Measurements from ENCODE around the gene MORC4.

Gene MORC4

GRCh38 chrX:106933538-106933961, 66.5 kb downstream of the MORC4 start:
- TF ChIP-seq CTCF (IDR thresholded peaks at IDR 0.05; ENCODE audit: borderline replicate concordance, insufficient read depth, low read depth, low read length): no peak
- H3K4me3 ChIP-seq (ENCODE audit: low read depth, low read length): no peak overlapping the region

GRCh38 chrX:106932960-106933537, 67.0 kb downstream of the MORC4 start:
- TF ChIP-seq CTCF (IDR thresholded peaks at IDR 0.05; ENCODE audit: borderline replicate concordance, insufficient read depth, low read depth, low read length): no peak
- no peak overlapping the region for H3K4me3 ChIP-seq (ENCODE audit: low read depth, low read length)

GRCh38 chrX:106932492-106932923, 67.5 kb downstream of the MORC4 start:
- H3K4me3 ChIP-seq (ENCODE audit: low read depth, low read length): no peak overlapping the region
- TF ChIP-seq CTCF (IDR thresholded peaks at IDR 0.05; ENCODE audit: borderline replicate concordance, insufficient read depth, low read depth, low read length): no peak

GRCh38 chrX:106931831-106932491, 68.1 kb downstream of the MORC4 start:
- no peak overlapping the region for H3K4me3 ChIP-seq (ENCODE audit: low read depth, low read length)
- no peak for TF ChIP-seq CTCF (IDR thresholded peaks at IDR 0.05; ENCODE audit: borderline replicate concordance, insufficient read depth, low read depth, low read length)

GRCh38 chrX:106928227-106928626, 71.8 kb downstream of the MORC4 start:
- H3K4me3 ChIP-seq (ENCODE audit: low read depth, low read length): no peak overlapping the region
- TF ChIP-seq CTCF (IDR thresholded peaks at IDR 0.05; ENCODE audit: borderline replicate concordance, insufficient read depth, low read depth, low read length): no peak

GRCh38 chrX:106927700-106928099, 72.3 kb downstream of the MORC4 start:
- no peak overlapping the region for H3K4me3 ChIP-seq (ENCODE audit: low read depth, low read length)
- TF ChIP-seq CTCF (IDR thresholded peaks at IDR 0.05; ENCODE audit: borderline replicate concordance, insufficient read depth, low read depth, low read length): no peak

- no peak for TF ChIP-seq CTCF (IDR thresholded peaks at IDR 0.05; ENCODE audit: borderline replicate concordance, insufficient read depth, low read depth, low read length)
- no peak overlapping the region for H3K4me3 ChIP-seq (ENCODE audit: low read depth, low read length)
Observed at GRCh38 chrX:106927023-106927422, 73.0 kb downstream of the MORC4 start.

Data from GM12875 (cell line).